ENCODE results near the gene PCDHGA8.

The PCDHGA8 gene

GRCh38 chr5:141349917-141350619 lies 42.4 kb upstream of the PCDHGA8 start, which contains the start of gene PCDHGB1:
PCDHGB1 (plus strand) TSS chr5:141350099; CDS start chr5:141350261, 162 bp downstream.
- DNase-seq (ENCODE audit: low spot score): peak; percentile 77
- TF ChIP-seq CTCF (IDR thresholded peaks at IDR 0.05; ENCODE audit: extremely low read depth, insufficient read depth, missing control alignments): peak; percentile 61
- in situ Hi-C loops (cut with MboI; ENCODE audit: low pct_unique_long_range_greater_than_20kb, low sequenced_read_pairs, unreplicated experiment): no loop called here

- in situ Hi-C loops (cut with MboI; ENCODE audit: low pct_unique_long_range_greater_than_20kb, low sequenced_read_pairs, unreplicated experiment): no loop called here
- no peak for TF ChIP-seq CTCF (IDR thresholded peaks at IDR 0.05; ENCODE audit: extremely low read depth, insufficient read depth, missing control alignments)
- DNase-seq (ENCODE audit: low spot score): no peak
These were observed 40.8 kb upstream of the PCDHGA8 start for GRCh38 chr5:141351591-141351990.

GRCh38 chr5:141354900-141355469 lies 37.4 kb upstream of the PCDHGA8 start, which contains the start of gene PCDHGA4:
PCDHGA4 (plus strand) TSS chr5:141355021; CDS start chr5:141355108, 87 bp downstream.
- in situ Hi-C loops (cut with MboI; ENCODE audit: low pct_unique_long_range_greater_than_20kb, low sequenced_read_pairs, unreplicated experiment): no loop called here
- peak; percentile 22 for TF ChIP-seq CTCF (IDR thresholded peaks at IDR 0.05; ENCODE audit: extremely low read depth, insufficient read depth, missing control alignments)
- no peak for DNase-seq (ENCODE audit: low spot score)

- no peak for DNase-seq (ENCODE audit: low spot score)
- TF ChIP-seq CTCF (IDR thresholded peaks at IDR 0.05; ENCODE audit: extremely low read depth, insufficient read depth, missing control alignments): no peak
- in situ Hi-C loops (cut with MboI; ENCODE audit: low pct_unique_long_range_greater_than_20kb, low sequenced_read_pairs, unreplicated experiment): no loop called here
These were observed 36.8 kb upstream of the PCDHGA8 start for GRCh38 chr5:141355641-141356040.

- in situ Hi-C loops (cut with MboI; ENCODE audit: low pct_unique_long_range_greater_than_20kb, low sequenced_read_pairs, unreplicated experiment): no loop called here
- DNase-seq (ENCODE audit: low spot score): no peak
- no peak for TF ChIP-seq CTCF (IDR thresholded peaks at IDR 0.05; ENCODE audit: extremely low read depth, insufficient read depth, missing control alignments)
These were observed 36.3 kb upstream of the PCDHGA8 start for GRCh38 chr5:141356133-141356532.

GRCh38 chr5:141356950-141357349 lies 35.5 kb upstream of the PCDHGA8 start:
- in situ Hi-C loops (cut with MboI; ENCODE audit: low pct_unique_long_range_greater_than_20kb, low sequenced_read_pairs, unreplicated experiment): no loop called here
- TF ChIP-seq CTCF (IDR thresholded peaks at IDR 0.05; ENCODE audit: extremely low read depth, insufficient read depth, missing control alignments): no peak
- DNase-seq (ENCODE audit: low spot score): no peak
